ENCODE results near the gene LNP1.
"Not testable (repeated sequence)": the region's sequence is repeated elsewhere in the genome, so short reads cannot be mapped to it uniquely, and the experiment has no call there.

Gene LNP1

GRCh38 chr3:100429187-100429716, 27.9 kb downstream of the LNP1 start:
- DNase-seq (ENCODE audit: low read depth), result no peak

- no peak for DNase-seq (ENCODE audit: low read depth)
Observed at GRCh38 chr3:100436951-100437350, 35.6 kb downstream of the LNP1 start.

GRCh38 chr3:100437721-100438622, 36.6 kb downstream of the LNP1 start:
- no peak for DNase-seq (ENCODE audit: low read depth)

GRCh38 chr3:100438623-100438974, 37.3 kb downstream of the LNP1 start:
- no peak for DNase-seq (ENCODE audit: low read depth)

GRCh38 chr3:100440895-100441294, 39.6 kb downstream of the LNP1 start:
- DNase-seq (ENCODE audit: low read depth), result no peak

GRCh38 chr3:100443690-100444089, 42.4 kb downstream of the LNP1 start:
- no peak for DNase-seq (ENCODE audit: low read depth)

- not testable (repeated sequence) for DNase-seq (ENCODE audit: low read depth)
Observed at GRCh38 chr3:100447067-100447466, 45.7 kb downstream of the LNP1 start.

GRCh38 chr3:100448079-100448478, 46.7 kb downstream of the LNP1 start:
- DNase-seq (ENCODE audit: low read depth), result no peak

GRCh38 chr3:100449214-100449613, 47.9 kb downstream of the LNP1 start:
- DNase-seq (ENCODE audit: low read depth), result no peak

- no peak for DNase-seq (ENCODE audit: low read depth)
Observed at GRCh38 chr3:100454677-100455076, 53.3 kb downstream of the LNP1 start.

GRCh38 chr3:100455841-100456550, 54.7 kb downstream of the LNP1 start:
- no peak for DNase-seq (ENCODE audit: low read depth)

- DNase-seq (ENCODE audit: low read depth), result no peak
Observed at GRCh38 chr3:100456745-100457144, 55.4 kb downstream of the LNP1 start.

GRCh38 chr3:100457811-100458210, 56.5 kb downstream of the LNP1 start:
- DNase-seq (ENCODE audit: low read depth), result no peak

GRCh38 chr3:100458814-100459213, 57.5 kb downstream of the LNP1 start:
- no peak for DNase-seq (ENCODE audit: low read depth)

- DNase-seq (ENCODE audit: low read depth), result no peak
Observed at GRCh38 chr3:100463002-100463401, 61.7 kb downstream of the LNP1 start.

- DNase-seq (ENCODE audit: low read depth), result no peak
Observed at GRCh38 chr3:100463646-100464155, 62.4 kb downstream of the LNP1 start.

GRCh38 chr3:100465892-100466777, 64.8 kb downstream of the LNP1 start:
- DNase-seq (ENCODE audit: low read depth), result no peak

- DNase-seq (ENCODE audit: low read depth), result no peak
Observed at GRCh38 chr3:100467133-100467532, 65.8 kb downstream of the LNP1 start.

GRCh38 chr3:100468676-100469075, 67.3 kb downstream of the LNP1 start:
- no peak for DNase-seq (ENCODE audit: low read depth)

GRCh38 chr3:100470951-100471350, 69.6 kb downstream of the LNP1 start:
- DNase-seq (ENCODE audit: low read depth), result no peak

- no peak for DNase-seq (ENCODE audit: low read depth)
Observed at GRCh38 chr3:100471444-100471843, 70.1 kb downstream of the LNP1 start.

- DNase-seq (ENCODE audit: low read depth), result not testable (repeated sequence)
Observed at GRCh38 chr3:100477851-100478360, 76.6 kb downstream of the LNP1 start.
